Epithelial cell of proximal tubule (primary cell): Measurements from ENCODE around the gene SNX9. TPM values are rescaled to one million over a fixed set of nuclear protein-coding genes. Genes with fewer than 3 reads are reported as not detected.
"Not testable (repeated sequence)": the region's sequence is repeated elsewhere in the genome, so short reads cannot be mapped to it uniquely, and the experiment has no call there.

Experiments used
- DNase-seq: peaks from one replicate; pipeline ENCODE4 v3.0.0-alpha.2; 2011; ENCODE audit warnings: low read depth
- H3K4me3 ChIP-seq: 2 replicates; pipeline ENCODE4 v1.5.1; 2011; ENCODE audit warnings: low read depth, mild to moderate bottlenecking, low read length
- CTCF ChIP-seq: conservative IDR thresholded peaks from 2 replicates; pipeline ENCODE4 v1.5.1; 2012; ENCODE audit warnings: low read depth, mild to moderate bottlenecking, low read length
- total RNA-seq: library from RNA; depleted of rRNA; stranded (reverse); fragments of >200 nt; gene quantifications from 2 replicates; pipeline ENCODE4 v1.2.3, GENCODE V29; 2015

SNX9 gene
- total RNA-seq, 1 donor from 2014 or later, result 51.3 TPM

- no peak for DNase-seq
- no peak overlapping the region for H3K4me3 ChIP-seq
- no peak for TF ChIP-seq CTCF
Observed at GRCh38 chr6:157937916-157938315, 114.9 kb downstream of the SNX9 start.

- not testable (repeated sequence) for H3K4me3 ChIP-seq
Observed at GRCh38 chr6:157940375-157941036, 117.5 kb downstream of the SNX9 start.

GRCh38 chr6:157941101-157941863 is 118.2 kb downstream of the SNX9 start:
- DNase-seq, result no peak
- H3K4me3 ChIP-seq, result no peak overlapping the region
- TF ChIP-seq CTCF, result no peak

More at GRCh38 chr6:157940375-157941036, 117.5 kb downstream of the SNX9 start:
- DNase-seq, result peak; percentile 33

GRCh38 chr6:157942351-157942750 is 119.3 kb downstream of the SNX9 start:
- DNase-seq, result no peak
- TF ChIP-seq CTCF, result no peak
- no peak overlapping the region for H3K4me3 ChIP-seq

- TF ChIP-seq CTCF, result no peak
- DNase-seq, result no peak
- no peak overlapping the region for H3K4me3 ChIP-seq
Observed at GRCh38 chr6:157943249-157943963, 120.4 kb downstream of the SNX9 start.

GRCh38 chr6:157943964-157944283 is 120.9 kb downstream of the SNX9 start:
- no peak for DNase-seq
- no peak overlapping the region for H3K4me3 ChIP-seq
- TF ChIP-seq CTCF, result no peak
